ENCODE data around the gene VLDLR. TPM values are rescaled to one million over a fixed set of nuclear protein-coding genes. Genes with fewer than 3 reads are reported as not detected.

The VLDLR gene
- total RNA-seq, 2 experiments from 2014 or later: 5.8 to 6.4 TPM

GRCh38 chr9:2673161-2673560 lies 51.6 kb downstream of the VLDLR start:
- no peak for ATAC-seq
- DNase-seq: no peak
- POLR2A ChIA-PET: no interaction called here
- no peaks in the 10 kb centered on the region for H3K9me3 Mint-ChIP-seq (ENCODE audit: insufficient read depth)
- CTCF ChIA-PET: no interaction called here
- H3K4me3 Mint-ChIP-seq: no peak overlapping the region
- no peak overlapping the region for H3K27ac Mint-ChIP-seq
- no peaks in the 10 kb centered on the region for H3K4me1 Mint-ChIP-seq (ENCODE audit: low read depth)
- H3K27me3 Mint-ChIP-seq (ENCODE audit: low read depth): no peaks in the 10 kb centered on the region
- no peaks in the 10 kb centered on the region for H3K36me3 Mint-ChIP-seq (ENCODE audit: low read depth)

- no peaks in the 10 kb centered on the region for H3K4me1 Mint-ChIP-seq (ENCODE audit: low read depth)
- no peaks in the 10 kb centered on the region for H3K27me3 Mint-ChIP-seq (ENCODE audit: low read depth)
- no peak overlapping the region for H3K4me3 Mint-ChIP-seq
- H3K27ac Mint-ChIP-seq: no peak overlapping the region
- ChIA-PET POLR2A (no interaction called here), CTCF (no interaction called here)
- DNase-seq (no peak), ATAC-seq (no peak)
- no peaks in the 10 kb centered on the region for H3K36me3 Mint-ChIP-seq (ENCODE audit: low read depth)
- no peaks in the 10 kb centered on the region for H3K9me3 Mint-ChIP-seq (ENCODE audit: insufficient read depth)
Observed at GRCh38 chr9:2674141-2674824, 52.7 kb downstream of the VLDLR start.

GRCh38 chr9:2675834-2676233 lies 54.2 kb downstream of the VLDLR start:
- no peaks in the 10 kb centered on the region for H3K9me3 Mint-ChIP-seq (ENCODE audit: insufficient read depth)
- H3K27me3 Mint-ChIP-seq (ENCODE audit: low read depth): no peaks in the 10 kb centered on the region
- no peaks in the 10 kb centered on the region for H3K4me1 Mint-ChIP-seq (ENCODE audit: low read depth)
- no peak for DNase-seq
- ATAC-seq: no peak
- ChIA-PET POLR2A (no interaction called here), CTCF (no interaction called here)
- no peak overlapping the region for H3K4me3 Mint-ChIP-seq
- no peak overlapping the region for H3K27ac Mint-ChIP-seq
- no peaks in the 10 kb centered on the region for H3K36me3 Mint-ChIP-seq (ENCODE audit: low read depth)

- DNase-seq (no peak), ATAC-seq (no peak)
- Mint-ChIP-seq H3K9me3 (ENCODE audit: insufficient read depth) (no peaks in the 10 kb centered on the region), H3K4me1 (ENCODE audit: low read depth) (no peaks in the 10 kb centered on the region), H3K4me3 (no peak overlapping the region), H3K27me3 (ENCODE audit: low read depth) (no peaks in the 10 kb centered on the region), H3K36me3 (ENCODE audit: low read depth) (no peaks in the 10 kb centered on the region), H3K27ac (no peak overlapping the region)
- CTCF ChIA-PET: no interaction called here
- POLR2A ChIA-PET: no interaction called here
Observed at GRCh38 chr9:2676466-2676865, 54.9 kb downstream of the VLDLR start.

- ATAC-seq (no peak), DNase-seq (no peak)
- H3K4me3 Mint-ChIP-seq: no peak overlapping the region
- no peaks in the 10 kb centered on the region for H3K9me3 Mint-ChIP-seq (ENCODE audit: insufficient read depth)
- no peaks in the 10 kb centered on the region for H3K36me3 Mint-ChIP-seq (ENCODE audit: low read depth)
- H3K4me1 Mint-ChIP-seq (ENCODE audit: low read depth): no peaks in the 10 kb centered on the region
- CTCF ChIA-PET: no interaction called here
- POLR2A ChIA-PET: no interaction called here
- H3K27me3 Mint-ChIP-seq (ENCODE audit: low read depth): no peaks in the 10 kb centered on the region
- H3K27ac Mint-ChIP-seq: no peak overlapping the region
Observed at GRCh38 chr9:2677915-2678889, 56.6 kb downstream of the VLDLR start.

GRCh38 chr9:2679011-2679410 lies 57.4 kb downstream of the VLDLR start:
- Mint-ChIP-seq H3K36me3 (ENCODE audit: low read depth) (no peaks in the 10 kb centered on the region), H3K4me3 (no peak overlapping the region), H3K27me3 (ENCODE audit: low read depth) (no peaks in the 10 kb centered on the region), H3K9me3 (ENCODE audit: insufficient read depth) (no peaks in the 10 kb centered on the region), H3K4me1 (ENCODE audit: low read depth) (no peaks in the 10 kb centered on the region), H3K27ac (no peak overlapping the region)
- DNase-seq (no peak), ATAC-seq (no peak)
- ChIA-PET CTCF (no interaction called here), POLR2A (no interaction called here)

GRCh38 chr9:2681981-2682380 lies 60.4 kb downstream of the VLDLR start:
- H3K9me3 Mint-ChIP-seq (ENCODE audit: insufficient read depth): no peaks in the 10 kb centered on the region
- H3K27ac Mint-ChIP-seq: no peak overlapping the region
- ChIA-PET CTCF (no interaction called here), POLR2A (no interaction called here)
- no peaks in the 10 kb centered on the region for H3K27me3 Mint-ChIP-seq (ENCODE audit: low read depth)
- ATAC-seq: no peak
- no peaks in the 10 kb centered on the region for H3K36me3 Mint-ChIP-seq (ENCODE audit: low read depth)
- H3K4me1 Mint-ChIP-seq (ENCODE audit: low read depth): no peaks in the 10 kb centered on the region
- H3K4me3 Mint-ChIP-seq: no peak overlapping the region
- DNase-seq: no peak

- Mint-ChIP-seq H3K4me3 (no peak overlapping the region), H3K4me1 (ENCODE audit: low read depth) (no peaks in the 10 kb centered on the region), H3K27ac (no peak overlapping the region), H3K27me3 (ENCODE audit: low read depth) (no peaks in the 10 kb centered on the region), H3K36me3 (ENCODE audit: low read depth) (no peaks in the 10 kb centered on the region), H3K9me3 (ENCODE audit: insufficient read depth) (no peaks in the 10 kb centered on the region)
- no peak for ATAC-seq
- ChIA-PET POLR2A (no interaction called here), CTCF (no interaction called here)
- no peak for DNase-seq
Observed at GRCh38 chr9:2686911-2687310, 65.3 kb downstream of the VLDLR start.

- DNase-seq: no peak
- Mint-ChIP-seq H3K27ac (no peak overlapping the region), H3K27me3 (ENCODE audit: low read depth) (no peaks in the 10 kb centered on the region), H3K36me3 (ENCODE audit: low read depth) (no peaks in the 10 kb centered on the region), H3K4me1 (ENCODE audit: low read depth) (no peaks in the 10 kb centered on the region), H3K4me3 (no peak overlapping the region), H3K9me3 (ENCODE audit: insufficient read depth) (no peaks in the 10 kb centered on the region)
- ChIA-PET CTCF (no interaction called here), POLR2A (interaction anchor here (0.6 kb wide), 1 partner anchor 1083 kb away, joined by 3 read pairs; no protein-coding TSS in a partner anchor)
- no peak for ATAC-seq
Observed at GRCh38 chr9:2688636-2689035, 67.0 kb downstream of the VLDLR start.

- H3K27me3 Mint-ChIP-seq (ENCODE audit: low read depth): no peaks in the 10 kb centered on the region
- DNase-seq (no peak), ATAC-seq (no peak)
- POLR2A ChIA-PET: interaction anchor here (1.0 kb wide), 1 partner anchor 153 kb away, joined by 4 read pairs; the partner anchor contains the start of gene PUM3
- CTCF ChIA-PET: no interaction called here
- no peaks in the 10 kb centered on the region for H3K9me3 Mint-ChIP-seq (ENCODE audit: insufficient read depth)
- no peaks in the 10 kb centered on the region for H3K4me1 Mint-ChIP-seq (ENCODE audit: low read depth)
- H3K36me3 Mint-ChIP-seq (ENCODE audit: low read depth): no peaks in the 10 kb centered on the region
- H3K4me3 Mint-ChIP-seq: no peak overlapping the region
- no peak overlapping the region for H3K27ac Mint-ChIP-seq
Observed at GRCh38 chr9:2691212-2691611, 69.6 kb downstream of the VLDLR start.

- Mint-ChIP-seq H3K36me3 (ENCODE audit: low read depth) (no peaks in the 10 kb centered on the region), H3K4me3 (no peak overlapping the region), H3K27me3 (ENCODE audit: low read depth) (no peaks in the 10 kb centered on the region), H3K9me3 (ENCODE audit: insufficient read depth) (no peaks in the 10 kb centered on the region), H3K4me1 (ENCODE audit: low read depth) (no peaks in the 10 kb centered on the region), H3K27ac (no peak overlapping the region)
- POLR2A ChIA-PET: interaction anchor here (1.0 kb wide), 1 partner anchor 152 kb away, joined by 4 read pairs; the partner anchor contains the start of gene PUM3
- DNase-seq: no peak
- ATAC-seq: no peak
- CTCF ChIA-PET: no interaction called here
Observed at GRCh38 chr9:2691626-2692025, 70.0 kb downstream of the VLDLR start.

GRCh38 chr9:2693056-2693455 lies 71.5 kb downstream of the VLDLR start:
- H3K4me1 Mint-ChIP-seq (ENCODE audit: low read depth): no peaks in the 10 kb centered on the region
- CTCF ChIA-PET: no interaction called here
- no peak overlapping the region for H3K27ac Mint-ChIP-seq
- DNase-seq: no peak
- H3K27me3 Mint-ChIP-seq (ENCODE audit: low read depth): no peaks in the 10 kb centered on the region
- no peak overlapping the region for H3K4me3 Mint-ChIP-seq
- no peak for ATAC-seq
- H3K36me3 Mint-ChIP-seq (ENCODE audit: low read depth): no peaks in the 10 kb centered on the region
- POLR2A ChIA-PET: no interaction called here
- no peaks in the 10 kb centered on the region for H3K9me3 Mint-ChIP-seq (ENCODE audit: insufficient read depth)

Measured in activated CD8-positive, alpha-beta T cell treated with anti-CD3 and anti-CD28 coated beads, Interleukin-2, amount 10 ng/mL, durations not matched to agents 7 days and 5 days (primary cell).